ENCODE results near the gene ADAMTSL2. TPM values are rescaled to one million over a fixed set of nuclear protein-coding genes. Genes with fewer than 3 reads are reported as not detected.

ADAMTSL2 gene
- total RNA-seq, 4 donors from 2014 or later, result 11.1 to 38.9 (median 26.9) TPM

- Histone ChIP-seq H3K27ac (no peak overlapping the region), H3K27me3 (peaks cover 0 to 48% of the 10 kb centered on the region in 2 donors), H3K4me1 (peaks cover 0 to 21% (median 11%) of the 10 kb centered on the region in 4 donors), H3K9me3 (no peaks in the 10 kb centered on the region), H3K36me3 (no peaks in the 10 kb centered on the region), H3K4me3 (no peak overlapping the region)
- TF ChIP-seq POLR2A (IDR thresholded peaks at IDR 0.05) (no peak), CTCF (IDR thresholded peaks at IDR 0.05) (no peak), EP300 (IDR thresholded peaks at IDR 0.05) (no peak)
- 10 to 15% methylated on average over 18 to 28 of the region's 28 CpGs for WGBS, 2 donors
- DNase-seq (ENCODE audit: low spot score in 2 of 2), result no peak
Measured at GRCh38 chr9:133584559-133585476, 50.3 kb downstream of the ADAMTSL2 start.

DNA sequence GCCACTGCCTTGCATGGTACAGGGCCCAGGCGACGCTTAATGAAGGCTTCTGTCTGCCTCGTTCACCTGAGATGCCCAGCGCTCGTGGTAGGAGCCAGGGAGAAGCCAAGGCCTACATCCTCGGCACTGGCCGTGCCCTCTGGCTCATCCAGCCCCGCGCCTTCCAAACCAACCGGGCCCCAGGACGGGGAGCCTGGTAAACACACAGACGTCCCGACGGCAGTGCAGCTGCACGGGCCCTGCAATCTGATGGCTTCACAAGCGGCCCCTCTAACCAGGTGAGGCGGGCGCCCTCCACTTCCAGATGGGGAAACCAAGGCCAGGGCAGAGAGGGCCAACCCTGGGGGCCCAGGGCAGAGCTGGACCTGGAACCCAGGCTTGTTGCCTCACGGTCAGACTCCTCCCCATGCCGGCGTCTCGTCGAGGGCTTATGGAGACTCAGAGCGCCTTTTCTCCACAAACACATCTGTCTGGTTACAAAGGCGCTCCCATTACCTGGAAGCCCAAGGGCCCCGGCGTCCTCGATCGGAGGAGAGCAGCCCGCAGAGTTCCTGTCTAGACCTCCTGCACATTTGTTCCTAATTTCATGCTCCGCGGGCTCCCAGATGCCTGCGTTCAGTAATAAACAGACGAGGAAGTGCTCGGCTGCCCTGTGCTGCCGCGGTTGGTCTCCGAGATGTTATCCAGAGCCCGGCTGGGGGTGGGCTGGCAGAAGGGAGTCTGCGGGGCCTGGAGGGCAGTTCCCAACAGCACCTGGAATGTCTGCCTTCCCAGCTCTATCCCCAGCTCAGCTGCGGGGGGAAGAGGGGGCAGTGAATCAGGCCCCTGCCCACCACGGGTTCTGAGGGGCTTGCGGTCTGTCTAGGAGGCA lies 51.2 kb downstream of the ADAMTSL2 start:
- peaks cover 0 to 46% of the 10 kb centered on the region in 2 donors for H3K27me3 ChIP-seq
- H3K36me3 ChIP-seq, result no peaks in the 10 kb centered on the region
- DNase-seq (ENCODE audit: low spot score in 2 of 2), result no peak
- no peaks in the 10 kb centered on the region for H3K9me3 ChIP-seq
- TF ChIP-seq EP300 (IDR thresholded peaks at IDR 0.05) (no peak), POLR2A (IDR thresholded peaks at IDR 0.05) (no peak), CTCF (IDR thresholded peaks at IDR 0.05) (no peak)
- no peak overlapping the region for H3K27ac ChIP-seq
- peaks cover 0 to 21% (median 11%) of the 10 kb centered on the region in 4 donors for H3K4me1 ChIP-seq
- 30 to 43% methylated on average over 25 to 29 of the region's 43 CpGs for WGBS, 2 donors
- H3K4me3 ChIP-seq, result no peak overlapping the region

DNA sequence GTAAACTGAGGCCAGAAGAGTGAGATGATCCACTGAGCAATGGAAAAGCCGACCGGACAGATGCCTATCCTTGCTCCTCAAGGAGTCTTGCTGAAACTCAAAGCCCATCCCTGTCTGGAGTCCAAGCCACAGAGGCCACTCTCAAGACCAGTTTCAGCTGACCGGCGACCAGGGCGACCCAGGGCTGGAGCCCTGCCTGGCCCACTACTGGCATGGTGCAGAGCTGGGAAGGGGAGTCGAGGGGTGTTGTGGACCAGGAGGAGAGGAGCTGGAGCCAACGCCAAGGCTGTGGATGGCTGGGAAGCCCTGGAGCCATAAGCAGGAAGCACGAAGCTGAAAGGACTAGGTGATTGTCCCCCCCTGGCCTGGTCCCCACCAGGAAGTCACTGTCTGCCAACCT lies 52.5 kb downstream of the ADAMTSL2 start:
- peaks cover 0 to 52% of the 10 kb centered on the region in 2 donors for H3K27me3 ChIP-seq

DNA sequence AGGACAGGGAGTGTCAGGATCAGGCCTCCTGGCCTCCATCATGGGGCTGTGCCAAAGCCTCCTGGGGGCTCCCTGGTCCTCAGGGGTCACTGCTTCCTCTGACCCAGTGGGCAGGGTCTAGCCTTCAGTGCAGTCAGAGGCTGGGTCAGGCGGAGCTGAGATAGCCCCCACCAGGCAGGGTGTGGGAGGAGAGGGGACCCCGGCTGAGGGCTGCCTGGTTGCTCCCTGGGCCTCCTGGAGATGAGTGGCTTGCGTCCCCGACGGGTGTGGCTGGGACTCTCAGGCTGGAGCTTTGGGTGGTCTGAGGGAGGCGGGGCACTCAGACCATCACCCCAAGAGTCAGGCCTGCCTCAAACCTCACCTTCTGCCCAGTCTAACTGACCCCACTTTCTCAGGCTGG lies 53.0 kb downstream of the ADAMTSL2 start:
- peaks cover 0 to 55% of the 10 kb centered on the region in 2 donors for H3K27me3 ChIP-seq
- H3K27ac ChIP-seq, result no peak overlapping the region
- TF ChIP-seq EP300 (IDR thresholded peaks at IDR 0.05), result no peak
- TF ChIP-seq POLR2A (IDR thresholded peaks at IDR 0.05), result no peak
- no peak for TF ChIP-seq CTCF (IDR thresholded peaks at IDR 0.05)

More for the DNA sequence above, 52.5 kb downstream of the ADAMTSL2 start:
- Histone ChIP-seq H3K9me3 (no peaks in the 10 kb centered on the region), H3K4me3 (no peak overlapping the region), H3K27ac (no peak overlapping the region), H3K4me1 (peaks cover 0 to 30% (median 11%) of the 10 kb centered on the region in 4 donors), H3K36me3 (no peaks in the 10 kb centered on the region)
- no peak for TF ChIP-seq CTCF (IDR thresholded peaks at IDR 0.05)
- TF ChIP-seq EP300 (IDR thresholded peaks at IDR 0.05), result no peak
- TF ChIP-seq POLR2A (IDR thresholded peaks at IDR 0.05), result no peak
- no peak for DNase-seq (ENCODE audit: low spot score in 2 of 2)
- WGBS, 2 donors, result 79 to 89% methylated on average over 8 of the region's 8 CpGs

More for the DNA sequence above, 53.0 kb downstream of the ADAMTSL2 start:
- no peak overlapping the region for H3K4me3 ChIP-seq
- H3K4me1 ChIP-seq, result peaks cover 0 to 32% (median 11%) of the 10 kb centered on the region in 4 donors
- WGBS, 2 donors, result 40 to 88% methylated on average over 1 to 5 of the region's 6 CpGs
- no peaks in the 10 kb centered on the region for H3K9me3 ChIP-seq
- H3K36me3 ChIP-seq, result no peaks in the 10 kb centered on the region
- no peak for DNase-seq (ENCODE audit: low spot score in 2 of 2)

All from tibial nerve (tissue), 4 donors.